GM18508 (cell line): ENCODE data around the gene KCNQ5.

ENCODE experiments used
- ATAC-seq: cut with Tn5 transposase; IDR thresholded peaks from one replicate; pipeline ENCODE4 v1.9.1; 2021; ENCODE audit warnings: moderate number of reproducible peaks; ENCODE audit not compliant: insufficient read depth, unreplicated experiment

The KCNQ5 gene

GRCh38 chr6:73030791-73031782 lies 409.2 kb downstream of the KCNQ5 start:
- ATAC-seq, result no peak

- no peak for ATAC-seq
These were observed 410.7 kb downstream of the KCNQ5 start for GRCh38 chr6:73032586-73032985.

GRCh38 chr6:73036689-73037088 lies 414.8 kb downstream of the KCNQ5 start:
- ATAC-seq, result no peak

DNA sequence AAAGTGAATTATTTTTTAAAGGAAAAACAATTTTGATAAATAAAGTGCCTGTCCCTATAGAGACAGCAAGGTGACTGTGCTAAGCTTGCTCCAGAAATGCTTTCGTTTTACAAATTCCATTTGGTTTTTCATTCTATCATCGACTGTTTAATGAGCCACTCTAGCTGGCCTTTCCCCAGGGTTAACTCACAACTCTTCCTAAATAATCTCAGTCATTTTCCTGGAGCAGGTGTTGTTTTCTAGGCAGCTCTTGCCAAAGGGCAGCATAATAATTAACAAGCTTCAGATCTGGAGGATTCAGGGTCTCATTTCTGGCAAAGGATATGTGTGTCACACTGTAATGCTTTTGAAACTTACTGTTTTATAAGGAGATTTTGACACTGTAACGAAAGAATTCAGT lies 419.2 kb downstream of the KCNQ5 start:
- ATAC-seq, result no peak

DNA sequence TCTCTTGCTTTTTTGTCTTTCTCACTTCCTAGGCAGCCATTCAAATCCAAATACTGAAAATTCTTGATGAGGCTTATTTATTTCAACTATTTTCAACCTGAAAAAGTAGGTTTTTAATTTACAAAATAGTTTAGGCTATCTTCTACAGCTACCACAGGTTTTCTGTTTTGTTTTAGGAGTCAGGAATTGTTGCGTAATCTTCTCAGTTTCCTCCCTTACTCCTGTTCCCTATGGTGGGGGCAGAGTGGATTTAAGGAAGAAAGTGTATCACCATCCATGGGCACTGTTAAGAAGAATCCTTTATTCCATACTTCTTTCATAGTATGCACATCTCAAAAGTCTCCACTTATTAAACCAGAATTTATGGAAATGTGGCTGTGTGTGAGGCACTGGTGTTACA lies 421.0 kb downstream of the KCNQ5 start:
- no peak for ATAC-seq

DNA sequence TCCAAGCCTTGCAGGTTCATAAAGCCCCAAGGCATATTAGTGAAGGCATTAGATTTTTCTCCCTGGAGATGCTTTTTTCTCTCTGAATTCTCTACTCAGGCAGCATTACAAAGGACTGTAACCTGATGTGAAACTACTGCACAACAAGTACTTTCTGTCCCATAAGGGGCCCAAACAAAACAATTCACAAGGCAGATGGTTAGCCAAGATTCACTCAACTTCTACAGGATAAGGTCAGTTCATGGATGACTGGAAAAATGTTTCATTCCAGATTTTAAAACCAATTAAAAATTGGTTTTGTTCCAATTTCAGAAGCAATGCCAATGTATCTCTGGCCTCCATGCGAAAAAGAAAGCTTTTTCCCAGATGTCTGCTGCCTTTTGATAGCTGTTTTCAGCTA lies 421.6 kb downstream of the KCNQ5 start:
- no peak for ATAC-seq

DNA sequence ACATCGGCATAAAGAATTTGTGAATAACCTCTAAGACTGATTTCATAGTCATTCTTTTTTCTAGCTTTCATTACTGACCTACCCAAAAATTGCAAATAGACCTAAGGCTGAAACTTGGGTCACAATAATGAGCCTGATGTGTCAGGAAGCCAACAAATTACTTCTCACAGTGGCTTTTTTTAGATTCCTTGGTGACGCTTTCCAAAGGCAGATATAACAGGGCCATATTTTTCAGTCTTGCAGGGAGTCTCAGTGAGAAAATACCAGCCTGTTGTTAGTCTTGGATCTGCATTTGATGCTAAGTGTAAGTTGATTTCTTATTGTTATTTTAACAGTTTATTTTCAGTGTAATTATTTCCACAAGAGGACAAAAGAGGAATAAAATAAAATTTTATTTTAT lies 423.7 kb downstream of the KCNQ5 start:
- ATAC-seq, result no peak

DNA sequence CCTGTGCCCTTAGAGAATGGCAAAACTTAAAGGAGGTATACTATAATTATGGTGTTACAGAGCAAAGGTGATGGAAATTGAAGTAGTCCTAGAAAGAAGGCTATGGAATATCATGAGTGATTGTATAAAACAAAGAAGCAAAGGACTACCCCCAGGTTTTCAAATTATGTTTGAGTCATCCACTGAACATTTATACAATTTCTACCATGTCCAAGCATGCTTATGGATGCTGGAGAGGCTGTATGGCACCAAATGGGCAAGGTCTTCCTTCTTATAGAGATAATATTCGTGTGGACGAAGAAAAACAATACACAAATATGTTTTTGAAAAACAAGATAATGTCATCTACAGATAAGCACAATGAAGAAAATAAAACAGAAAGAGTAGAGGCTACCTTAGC lies 425.9 kb downstream of the KCNQ5 start:
- ATAC-seq, result no peak

GRCh38 chr6:73049971-73050594 lies 428.2 kb downstream of the KCNQ5 start:
- ATAC-seq, result no peak

- ATAC-seq, result no peak
These were observed 428.8 kb downstream of the KCNQ5 start for GRCh38 chr6:73050706-73051105.

- ATAC-seq, result no peak
These were observed 429.3 kb downstream of the KCNQ5 start for GRCh38 chr6:73051147-73051546.

DNA sequence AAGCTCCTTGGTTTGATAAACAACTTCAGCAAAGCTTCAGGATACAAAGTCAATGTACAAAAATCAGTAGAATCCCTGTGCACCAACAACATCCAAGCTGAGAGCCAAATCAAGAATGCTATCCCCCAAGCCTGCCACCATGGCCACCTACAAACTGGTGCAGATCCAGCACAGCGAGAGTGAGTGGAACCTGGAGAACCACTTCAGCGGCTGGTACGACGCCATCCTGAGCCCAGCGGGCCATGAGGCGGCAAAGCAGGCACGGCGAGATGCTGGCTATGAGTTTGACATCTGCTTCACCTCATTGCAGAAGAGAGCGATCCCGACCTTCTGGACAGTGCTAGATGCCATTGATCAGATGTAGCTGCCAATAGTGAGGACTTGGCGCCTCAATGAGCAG lies 433.1 kb downstream of the KCNQ5 start:
- no peak for ATAC-seq

- no peak for ATAC-seq
These were observed 436.9 kb downstream of the KCNQ5 start for GRCh38 chr6:73058736-73059135.

DNA sequence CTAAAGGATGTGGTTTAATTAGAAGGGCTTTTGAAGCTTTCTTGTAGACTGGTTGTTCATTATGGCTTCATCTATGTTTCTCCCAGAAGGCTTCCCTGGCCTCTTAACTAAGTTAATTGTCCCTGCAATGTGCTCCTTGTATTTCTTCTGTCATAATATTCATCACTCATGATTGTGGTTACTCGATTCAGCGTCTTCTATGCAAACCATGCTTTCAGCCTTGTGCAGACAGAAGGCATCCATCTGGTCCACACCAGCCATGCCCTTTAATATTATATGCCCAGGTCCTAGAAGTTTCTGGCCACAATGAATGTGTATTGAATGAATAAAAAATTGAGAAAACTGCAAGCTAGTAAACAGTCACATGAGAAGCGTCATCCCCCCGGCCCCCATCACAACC lies 440.3 kb downstream of the KCNQ5 start:
- ATAC-seq, result no peak

DNA sequence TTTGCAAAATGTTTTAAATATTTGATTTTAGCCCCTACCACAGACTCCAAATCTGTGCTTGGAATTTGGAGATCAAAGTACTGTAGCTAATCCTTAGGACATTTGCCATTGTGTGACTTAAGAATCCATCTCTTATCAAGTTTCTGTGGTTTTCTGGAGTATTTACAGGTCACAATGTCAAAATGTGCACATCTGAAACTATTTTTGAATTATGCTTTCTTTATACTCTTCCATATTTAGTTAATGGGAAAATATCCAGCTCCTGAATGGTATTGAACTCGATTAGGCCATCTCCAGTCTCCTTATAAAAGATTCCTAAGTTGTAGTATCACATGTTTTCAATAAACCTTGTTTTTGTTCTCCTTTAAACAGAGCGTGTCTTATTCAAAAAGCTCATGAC lies 441.0 kb downstream of the KCNQ5 start:
- no peak for ATAC-seq

DNA sequence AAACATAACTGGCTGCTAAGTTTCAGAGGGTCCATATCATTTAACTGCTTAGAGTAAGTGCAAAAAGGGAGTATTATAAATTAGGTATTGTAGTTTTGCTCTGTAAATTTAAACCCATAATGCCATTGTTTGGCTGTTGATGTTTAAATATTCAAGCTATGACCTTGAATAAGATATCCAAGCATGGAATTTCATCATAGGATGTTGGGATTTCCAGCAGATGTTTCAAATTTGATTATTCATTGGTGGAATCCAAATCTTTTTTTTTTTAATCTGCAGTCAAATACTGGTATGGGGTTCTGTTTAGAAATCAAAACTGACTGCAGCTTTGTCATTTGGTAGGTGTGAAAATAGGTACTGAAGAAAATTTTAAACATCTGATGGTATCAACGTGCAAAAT lies 442.4 kb downstream of the KCNQ5 start:
- no peak for ATAC-seq

GRCh38 chr6:73073238-73073637 lies 451.4 kb downstream of the KCNQ5 start:
- ATAC-seq, result no peak

DNA sequence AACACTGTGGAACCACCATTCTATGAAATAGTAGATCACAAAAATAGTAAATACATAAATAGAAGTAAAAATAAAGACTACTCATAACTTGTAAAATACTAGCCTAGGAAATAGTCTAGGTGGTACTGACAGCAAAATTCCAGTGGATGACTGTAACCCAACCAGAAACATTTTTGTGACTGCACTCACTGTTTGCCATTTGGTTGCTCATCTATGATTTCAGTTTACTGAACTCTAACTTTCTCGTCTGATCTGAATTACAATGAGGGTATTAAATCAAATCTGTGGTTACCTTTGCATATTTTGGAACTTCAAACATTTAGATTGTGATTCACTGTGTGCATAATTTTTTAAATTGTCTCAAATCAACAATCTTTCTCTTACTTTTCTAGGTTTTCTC lies 452.3 kb downstream of the KCNQ5 start:
- ATAC-seq, result no peak

DNA sequence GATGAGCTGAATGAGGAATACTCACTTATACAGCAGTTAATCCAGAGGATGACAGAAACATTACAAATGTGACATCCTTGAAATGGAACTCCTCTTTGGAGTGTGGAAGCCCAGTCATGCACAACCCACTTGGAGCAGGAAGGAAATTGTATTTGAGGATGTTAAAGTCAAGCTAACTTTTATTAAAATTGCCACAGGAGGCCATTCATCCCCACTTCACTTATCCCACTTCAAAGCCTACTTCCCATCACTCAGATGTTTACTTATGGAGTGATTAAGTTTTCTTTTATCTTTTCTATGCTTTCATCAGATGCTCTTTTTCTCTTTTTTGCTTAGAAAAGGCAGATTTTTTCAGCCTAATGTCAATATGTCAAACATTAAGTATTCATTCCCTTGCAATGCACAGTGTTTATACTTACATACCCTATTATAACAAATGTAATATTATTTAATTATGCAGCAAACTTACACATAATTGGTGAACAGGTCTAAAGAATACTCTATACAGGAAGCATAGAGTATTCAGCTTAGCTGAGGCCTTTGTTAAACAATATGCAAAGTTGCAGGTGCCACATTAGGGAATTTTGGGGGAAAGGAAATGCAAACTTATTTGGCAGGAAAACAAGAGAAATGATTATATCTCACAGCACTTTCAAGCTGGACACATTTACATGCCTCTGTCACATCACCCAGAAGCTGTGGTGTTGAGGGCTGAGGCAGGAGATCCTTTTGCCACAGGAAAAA lies 454.5 kb downstream of the KCNQ5 start:
- no peak for ATAC-seq

- ATAC-seq, result no peak
These were observed 456.5 kb downstream of the KCNQ5 start for GRCh38 chr6:73078333-73078862.
